ENCODE measurements around the gene CELA1.

The CELA1 gene

DNA sequence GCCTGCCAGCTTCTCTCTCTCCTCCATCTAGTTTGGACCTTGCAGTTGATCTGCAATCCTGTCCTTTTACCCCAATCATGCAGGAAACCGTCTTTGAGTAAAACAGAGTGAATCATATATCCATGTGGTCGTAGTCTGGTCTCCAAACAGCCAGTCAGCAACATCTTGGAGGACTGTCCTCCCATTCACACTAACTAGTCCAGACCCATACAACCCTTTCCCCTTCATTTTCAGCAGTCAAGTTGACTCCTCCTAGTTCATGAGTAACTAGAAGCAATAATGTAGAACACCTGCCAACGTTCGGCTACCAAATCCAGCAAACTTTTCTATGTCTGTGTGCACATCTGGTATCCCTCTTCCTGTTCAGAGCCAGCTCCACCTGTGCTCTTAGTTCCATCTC lies 11.7 kb downstream of the CELA1 start:
- TF ChIP-seq, protein P1, sequence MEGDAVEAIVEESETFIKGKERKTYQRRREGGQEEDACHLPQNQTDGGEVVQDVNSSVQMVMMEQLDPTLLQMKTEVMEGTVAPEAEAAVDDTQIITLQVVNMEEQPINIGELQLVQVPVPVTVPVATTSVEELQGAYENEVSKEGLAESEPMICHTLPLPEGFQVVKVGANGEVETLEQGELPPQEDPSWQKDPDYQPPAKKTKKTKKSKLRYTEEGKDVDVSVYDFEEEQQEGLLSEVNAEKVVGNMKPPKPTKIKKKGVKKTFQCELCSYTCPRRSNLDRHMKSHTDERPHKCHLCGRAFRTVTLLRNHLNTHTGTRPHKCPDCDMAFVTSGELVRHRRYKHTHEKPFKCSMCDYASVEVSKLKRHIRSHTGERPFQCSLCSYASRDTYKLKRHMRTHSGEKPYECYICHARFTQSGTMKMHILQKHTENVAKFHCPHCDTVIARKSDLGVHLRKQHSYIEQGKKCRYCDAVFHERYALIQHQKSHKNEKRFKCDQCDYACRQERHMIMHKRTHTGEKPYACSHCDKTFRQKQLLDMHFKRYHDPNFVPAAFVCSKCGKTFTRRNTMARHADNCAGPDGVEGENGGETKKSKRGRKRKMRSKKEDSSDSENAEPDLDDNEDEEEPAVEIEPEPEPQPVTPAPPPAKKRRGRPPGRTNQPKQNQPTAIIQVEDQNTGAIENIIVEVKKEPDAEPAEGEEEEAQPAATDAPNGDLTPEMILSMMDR (IDR thresholded peaks at IDR 0.05; ENCODE audit: borderline replicate concordance, insufficient read depth, low read depth, low read length), result no peak
- H3K4me3 ChIP-seq (ENCODE audit: low read depth, low read length), result no peak overlapping the region

DNA sequence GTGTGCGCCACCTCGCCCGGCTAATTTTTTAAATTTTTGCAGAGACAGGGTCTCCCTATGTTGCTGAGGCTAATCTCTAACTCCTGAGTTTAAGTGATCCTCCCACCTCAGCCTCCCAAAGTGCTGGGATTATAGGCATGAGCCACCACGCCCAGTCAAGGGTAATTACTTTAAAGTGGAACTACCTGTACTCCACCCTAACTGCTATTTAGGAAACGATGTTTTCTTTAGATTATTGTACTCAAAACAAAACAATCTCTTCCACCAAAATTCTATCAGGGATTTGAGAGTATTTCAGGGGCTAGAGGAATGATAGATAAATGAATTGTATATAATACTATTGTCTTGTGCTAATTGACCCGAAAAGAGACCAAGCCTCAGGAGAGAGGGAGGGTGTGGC lies 12.9 kb downstream of the CELA1 start:
- TF ChIP-seq, protein P1 (IDR thresholded peaks at IDR 0.05; ENCODE audit: borderline replicate concordance, insufficient read depth, low read depth, low read length), result no peak
- H3K4me3 ChIP-seq (ENCODE audit: low read depth, low read length), result no peak overlapping the region

DNA sequence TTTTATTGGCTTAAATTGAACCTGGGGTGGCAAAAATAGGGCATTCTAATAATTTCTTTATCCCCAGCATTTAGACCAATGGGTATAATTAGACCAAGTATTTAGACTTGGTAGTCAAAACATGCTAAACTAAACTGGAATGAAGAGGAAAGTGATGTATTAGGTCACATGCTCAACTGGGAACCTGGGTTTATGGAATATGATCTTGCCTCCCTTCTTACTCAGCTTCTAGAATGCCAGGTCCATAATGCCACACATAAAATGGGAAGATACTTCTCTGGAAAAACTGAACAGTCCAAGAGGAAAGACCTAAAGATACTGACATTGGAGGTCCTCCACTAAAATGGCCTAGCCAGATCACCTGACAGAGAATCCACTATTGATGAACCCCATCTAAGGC lies 16.3 kb downstream of the CELA1 start:
- TF ChIP-seq, protein P1 (IDR thresholded peaks at IDR 0.05; ENCODE audit: borderline replicate concordance, insufficient read depth, low read depth, low read length), result no peak
- no peak overlapping the region for H3K4me3 ChIP-seq (ENCODE audit: low read depth, low read length)

DNA sequence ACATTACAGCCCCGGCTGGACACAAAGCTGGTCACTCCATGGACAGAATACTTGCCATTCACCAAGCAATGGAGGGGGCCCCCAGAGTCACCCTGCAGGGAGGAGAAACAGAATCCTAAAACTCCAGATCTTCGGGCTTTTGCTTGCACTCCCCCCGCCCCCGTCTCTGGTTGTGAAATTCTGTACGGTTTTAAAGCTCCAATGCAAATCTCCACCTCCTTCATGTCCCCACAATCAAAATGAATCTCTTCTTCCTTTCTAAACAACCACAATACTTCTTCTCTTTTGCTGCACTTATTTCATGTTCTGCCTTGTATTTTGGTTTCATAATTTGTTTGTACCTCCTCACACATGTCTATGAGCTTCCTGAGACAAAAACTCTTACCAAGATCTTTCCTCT lies 16.7 kb downstream of the CELA1 start:
- TF ChIP-seq, protein P1 (IDR thresholded peaks at IDR 0.05; ENCODE audit: borderline replicate concordance, insufficient read depth, low read depth, low read length), result no peak
- H3K4me3 ChIP-seq (ENCODE audit: low read depth, low read length), result no peak overlapping the region

DNA sequence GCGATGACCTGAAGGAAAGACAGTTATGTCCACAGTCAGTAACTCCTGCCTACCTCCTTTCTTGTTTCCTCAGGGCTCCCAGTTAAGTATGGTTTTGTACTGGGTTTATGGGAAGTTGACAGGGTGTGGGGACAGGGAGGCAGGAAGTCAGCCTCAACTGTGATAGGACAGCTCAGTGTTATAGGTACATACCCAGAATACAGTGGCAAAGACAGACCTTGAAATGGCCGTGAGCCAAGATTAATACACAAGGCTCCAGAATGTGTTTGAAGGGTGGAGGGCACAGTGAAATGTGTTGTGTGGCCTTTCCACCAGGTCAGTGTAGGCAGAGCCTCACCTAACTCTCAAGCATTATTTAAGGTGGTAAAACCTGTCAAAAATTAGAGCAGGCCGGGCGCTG lies 17.9 kb downstream of the CELA1 start:
- no peak overlapping the region for H3K4me3 ChIP-seq (ENCODE audit: low read depth, low read length)
- TF ChIP-seq, protein P1 (IDR thresholded peaks at IDR 0.05; ENCODE audit: borderline replicate concordance, insufficient read depth, low read depth, low read length), result no peak

DNA sequence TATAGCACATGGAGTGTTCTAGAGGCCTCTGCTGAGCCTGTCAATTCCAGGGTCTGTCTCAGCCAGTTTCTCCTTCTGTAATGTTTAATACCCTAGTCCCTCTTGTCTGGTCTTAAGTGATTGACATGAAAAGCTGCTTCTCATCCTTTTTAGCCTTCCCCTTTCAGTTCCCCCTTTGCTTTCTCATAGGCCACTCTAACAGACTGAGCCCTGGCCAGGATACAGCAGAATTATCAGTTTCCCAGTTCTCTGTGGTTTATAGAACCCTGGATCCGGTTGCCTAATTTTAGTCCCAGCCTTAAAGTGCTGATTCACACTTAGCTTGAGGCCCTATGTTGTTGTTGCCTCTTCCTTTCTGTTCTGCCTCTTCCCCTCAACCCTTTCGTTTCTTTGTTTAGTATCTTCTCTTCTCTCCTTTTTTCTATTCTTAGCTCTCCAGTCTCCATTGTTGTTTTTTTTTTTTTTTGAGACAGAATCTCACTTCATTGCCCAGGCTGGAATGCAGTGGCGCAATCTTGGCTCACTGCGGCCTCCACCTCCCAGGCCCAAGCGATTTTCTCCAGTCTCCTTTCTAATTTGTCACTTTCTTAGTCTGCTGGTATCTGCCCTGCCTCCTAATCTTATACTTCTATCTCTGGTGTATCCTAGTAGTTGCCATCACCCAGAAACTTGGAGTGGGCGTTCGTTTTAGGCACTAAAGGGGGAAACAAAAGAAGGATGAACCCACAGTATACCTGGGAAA lies 19.6 kb downstream of the CELA1 start:
- no peak overlapping the region for H3K4me3 ChIP-seq (ENCODE audit: low read depth, low read length)
- TF ChIP-seq, protein P1 (IDR thresholded peaks at IDR 0.05; ENCODE audit: borderline replicate concordance, insufficient read depth, low read depth, low read length), result no peak

DNA sequence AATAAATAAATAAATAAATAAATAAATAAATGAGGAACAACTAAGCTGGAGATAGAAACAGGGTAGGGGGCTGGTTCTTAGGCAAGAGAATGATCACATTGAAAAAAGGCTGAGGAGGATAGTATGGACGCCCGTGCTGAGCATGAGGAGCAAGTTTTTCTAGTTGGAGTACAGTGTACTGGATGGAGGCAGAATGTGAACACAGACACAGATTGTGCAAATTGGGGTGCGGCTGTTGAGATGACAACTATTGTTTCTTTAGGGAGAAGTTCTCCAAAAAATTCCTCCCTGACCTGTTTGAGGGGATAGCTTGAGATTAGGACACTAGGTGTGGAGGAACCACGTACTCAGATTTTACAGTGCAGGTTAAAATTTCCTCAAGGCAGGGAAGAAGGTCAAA lies 21.5 kb downstream of the CELA1 start:
- TF ChIP-seq, protein P1 (IDR thresholded peaks at IDR 0.05; ENCODE audit: borderline replicate concordance, insufficient read depth, low read depth, low read length), result no peak
- no peak overlapping the region for H3K4me3 ChIP-seq (ENCODE audit: low read depth, low read length)
